GM12891 (cell line): ENCODE data around the gene WRNIP1.

Experiments
- PAX5 ChIP-seq: IDR thresholded peaks from 2 replicates; pipeline ENCODE4 v1.6.1; 2011; ENCODE audit warnings: low read length, moderate library complexity, mild to moderate bottlenecking; ENCODE audit not compliant: insufficient read depth, severe bottlenecking
- POLR2A ChIP-seq: IDR thresholded peaks from 2 replicates; pipeline ENCODE4 v1.6.1; 2011; ENCODE audit warnings: low read depth, low read length, control low read depth
- POLR2AphosphoS5 ChIP-seq: IDR thresholded peaks from 2 replicates; pipeline ENCODE4 v1.6.1; 2011; ENCODE audit warnings: low read depth, low read length, control low read depth
- POU2F2 ChIP-seq: IDR thresholded peaks from 2 replicates; pipeline ENCODE4 v1.6.1; 2011; ENCODE audit warnings: low read depth, mild to moderate bottlenecking, control low read depth, low read length, moderate library complexity
- TAF1 ChIP-seq: IDR thresholded peaks from 2 replicates; pipeline ENCODE4 v1.6.1; 2011; ENCODE audit warnings: low read depth, low read length, control low read depth

DNA sequence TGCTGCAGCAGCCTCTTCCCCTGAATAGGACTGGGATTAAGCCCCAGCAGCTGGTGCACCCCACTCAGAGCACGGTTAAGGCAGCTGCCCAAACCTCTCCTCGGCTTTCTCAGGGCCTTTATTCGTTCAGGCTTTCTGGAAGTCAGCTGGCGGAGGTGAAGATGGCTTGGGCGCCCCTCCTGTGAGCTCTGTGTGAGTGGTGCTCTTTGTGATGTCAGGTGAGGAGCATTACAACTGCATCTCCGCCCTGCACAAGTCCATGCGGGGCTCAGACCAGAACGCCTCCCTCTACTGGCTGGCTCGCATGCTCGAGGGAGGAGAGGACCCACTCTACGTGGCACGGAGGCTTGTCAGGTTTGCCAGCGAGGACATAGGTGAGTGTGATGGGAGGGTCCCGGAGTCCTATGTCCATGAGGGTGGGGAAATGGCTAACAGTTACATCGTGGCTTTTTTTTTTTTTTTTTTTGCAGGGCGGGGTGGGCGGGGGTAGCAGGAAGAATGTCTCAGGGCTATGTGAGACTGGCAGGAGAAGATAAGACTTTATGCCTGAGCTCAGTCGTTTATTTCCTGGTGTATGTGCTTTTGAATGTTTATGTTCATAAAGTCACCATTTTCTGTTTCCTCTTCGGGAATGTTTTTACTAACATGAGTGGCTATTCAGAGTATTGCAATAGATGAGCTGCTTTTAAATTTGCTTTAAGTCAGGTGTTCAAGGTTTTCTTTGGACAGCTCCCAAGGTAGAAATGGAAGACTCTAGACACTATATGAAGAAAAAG, 18.2 kb downstream of the WRNIP1 start:
- no peak for TF ChIP-seq POLR2A
- TF ChIP-seq TAF1, result no peak
- TF ChIP-seq POLR2AphosphoS5, result no peak
- TF ChIP-seq POU2F2, result no peak
- TF ChIP-seq PAX5, result no peak
